BE2C (cell line): ENCODE data around the gene SBSN.

ENCODE experiments used
- DNase-seq: peaks from one replicate; pipeline ENCODE4 v3.0.0-alpha.2; 2020
- H3K27me3 ChIP-seq: fragments of 250-450 bp; sonication (Bioruptor Pico); 2 replicates; pipeline ENCODE4 v1.5.1; 2020; ENCODE audit warnings: mild to moderate bottlenecking
- H3K36me3 ChIP-seq: fragments of 250-450 bp; sonication (Bioruptor Pico); 2 replicates; pipeline ENCODE4 v1.5.1; 2020; ENCODE audit warnings: mild to moderate bottlenecking
- H3K4me1 ChIP-seq: fragments of 250-450 bp; sonication (Bioruptor Pico); 2 replicates; pipeline ENCODE4 v1.5.1; 2020
- H3K4me3 ChIP-seq: 2 replicates; pipeline ENCODE4 v1.5.1; 2011; ENCODE audit warnings: low read depth, low read length
- H3K9me3 ChIP-seq: fragments of 250-450 bp; sonication (Bioruptor Pico); 2 replicates; pipeline ENCODE4 v1.5.1; 2020
- CTCF ChIP-seq: IDR thresholded peaks from 2 replicates; pipeline ENCODE4 v1.5.1; 2012; ENCODE audit warnings: mild to moderate bottlenecking, low read depth, low read length

The SBSN gene

GRCh38 chr19:35563207-35563829 lies 35.2 kb upstream of the SBSN start, which contains the start of gene ATP4A:
Gene ATP4A (minus strand): TSS chr19:35563658. CDS start chr19:35563629, 29 bp downstream.
- Histone ChIP-seq H3K27me3 (peaks cover 23% of the 10 kb centered on the region; the same call in 1 of the 2 replicates), H3K4me3 (no peak within 1 kb of the TSS), H3K36me3 (no peaks in the 10 kb centered on the region), H3K9me3 (no peaks in the 10 kb centered on the region), H3K4me1 (no peaks in the 10 kb centered on the region)
- TF ChIP-seq CTCF: no peak
- no peak for DNase-seq

- no peak for TF ChIP-seq CTCF
- no peaks in the 10 kb centered on the region for H3K36me3 ChIP-seq
- H3K4me3 ChIP-seq: no peak overlapping the region
- no peak for DNase-seq
- no peaks in the 10 kb centered on the region for H3K9me3 ChIP-seq
- no peaks in the 10 kb centered on the region for H3K4me1 ChIP-seq
- H3K27me3 ChIP-seq: peaks cover 18% of the 10 kb centered on the region; the same call in 1 of the 2 replicates
Observed at GRCh38 chr19:35562776-35563175, 34.7 kb upstream of the SBSN start.

GRCh38 chr19:35562336-35562735 lies 34.2 kb upstream of the SBSN start:
- no peak for DNase-seq
- no peak for TF ChIP-seq CTCF
- no peak overlapping the region for H3K4me3 ChIP-seq
- no peaks in the 10 kb centered on the region for H3K36me3 ChIP-seq
- H3K27me3 ChIP-seq: peaks cover 15% of the 10 kb centered on the region; the same call in 1 of the 2 replicates
- H3K9me3 ChIP-seq: no peaks in the 10 kb centered on the region
- H3K4me1 ChIP-seq: no peaks in the 10 kb centered on the region; the same call in 1 of the 2 replicates

GRCh38 chr19:35561436-35561835 lies 33.3 kb upstream of the SBSN start:
- Histone ChIP-seq H3K36me3 (no peaks in the 10 kb centered on the region), H3K4me1 (no peaks in the 10 kb centered on the region; the same call in 1 of the 2 replicates), H3K9me3 (no peaks in the 10 kb centered on the region), H3K27me3 (peaks cover 11% of the 10 kb centered on the region; the same call in 1 of the 2 replicates), H3K4me3 (no peak overlapping the region)
- TF ChIP-seq CTCF: no peak
- DNase-seq: no peak

GRCh38 chr19:35560677-35561076 lies 32.6 kb upstream of the SBSN start:
- Histone ChIP-seq H3K27me3 (peaks cover 8% of the 10 kb centered on the region; the same call in 1 of the 2 replicates), H3K9me3 (no peaks in the 10 kb centered on the region), H3K36me3 (no peaks in the 10 kb centered on the region), H3K4me1 (peaks cover 5% of the 10 kb centered on the region), H3K4me3 (no peak overlapping the region)
- no peak for TF ChIP-seq CTCF
- DNase-seq: no peak

GRCh38 chr19:35560271-35560670 lies 32.2 kb upstream of the SBSN start:
- no peak for DNase-seq
- Histone ChIP-seq H3K4me3 (no peak overlapping the region), H3K36me3 (no peaks in the 10 kb centered on the region), H3K27me3 (peaks cover 8% of the 10 kb centered on the region; the same call in 1 of the 2 replicates), H3K4me1 (peaks cover 5% of the 10 kb centered on the region), H3K9me3 (no peaks in the 10 kb centered on the region)
- TF ChIP-seq CTCF: no peak
